ENCODE measurements around the gene ATP2B1. TPM values are rescaled to one million over a fixed set of nuclear protein-coding genes. Genes with fewer than 3 reads are reported as not detected.

The ATP2B1 gene
- polyA plus RNA-seq, 2 of the 4 experiments (the other 2 are of a cell fraction): 52.7 to 132 TPM

- no peak for ATAC-seq
- ChIA-PET CTCF (no interaction called here), POLR2A (no interaction called here)
- Histone ChIP-seq H3K9me3 (no peaks in the 10 kb centered on the region), H3K4me1 (peaks cover 15% of the 10 kb centered on the region), H3K4me2 (no peak overlapping the region), H3K4me3 (no peak overlapping the region), H3K27ac (no peak overlapping the region)
- no peak for FAIRE-seq
- no peak for DNase-seq (ENCODE audit: low read depth in 1 of 2, low spot score in 1 of 2)
- 75% methylated on average over 5 of the region's 5 CpGs for WGBS (ENCODE audit: missing lambda C conversion rate)
- no peak for TF ChIP-seq TP53 (CRISPR knock-in tag; IDR thresholded peaks at IDR 0.05)
- no peak for TF ChIP-seq BCL3 (IDR thresholded peaks at IDR 0.05)
- TF ChIP-seq SMC3 (IDR thresholded peaks at IDR 0.05): no peak
- no peak for TF ChIP-seq HMGXB4 (CRISPR knock-in tag; IDR thresholded peaks at IDR 0.05; ENCODE audit: borderline replicate concordance)
- TF ChIP-seq KDM5A (IDR thresholded peaks at IDR 0.05): no peak
- TF ChIP-seq ZNF302 (CRISPR knock-in tag; IDR thresholded peaks at IDR 0.05): no peak
- TF ChIP-seq NR3C1 (IDR thresholded peaks at IDR 0.05): no peak
- TF ChIP-seq PBX3 (IDR thresholded peaks at IDR 0.05): no peak
- no peak for TF ChIP-seq FOSB (CRISPR knock-in tag; IDR thresholded peaks at IDR 0.05)
- TF ChIP-seq JUN (IDR thresholded peaks at IDR 0.05): no peak
- TF ChIP-seq PHF8 (IDR thresholded peaks at IDR 0.05; ENCODE audit: borderline replicate concordance, low read depth): no peak
- TF ChIP-seq ZC3H11A (IDR thresholded peaks at IDR 0.05): no peak
- TF ChIP-seq ESRRA (IDR thresholded peaks at IDR 0.05; ENCODE audit: borderline replicate concordance, low read length): no peak
- no peak for TF ChIP-seq HOXA7 (CRISPR knock-in tag; IDR thresholded peaks at IDR 0.05)
- TF ChIP-seq RAD21 (conservative IDR thresholded peaks at IDR 0.05 in 1 of 2, IDR thresholded peaks at IDR 0.05 in 1 of 2): no peak
- no peak for TF ChIP-seq KDM1A (IDR thresholded peaks at IDR 0.05; ENCODE audit: low read depth)
These were observed 65.7 kb downstream of the ATP2B1 start for GRCh38 chr12:89642959-89643358.

- Histone ChIP-seq H3K9me3 (no peaks in the 10 kb centered on the region), H3K27ac (peak overlapping the region; percentile 66 to 73), H3K4me1 (peaks cover 59% of the 10 kb centered on the region), H3K4me2 (peak overlapping the region; percentile 69), H3K4me3 (no peak overlapping the region)
- FAIRE-seq (peak; percentile 28), DNase-seq (ENCODE audit: low read depth in 1 of 2, low spot score in 1 of 2) (peak in 1 of 2 experiments; percentile 23), ATAC-seq (peak; percentile 67 to 72)
- ChIA-PET CTCF (no interaction called here), POLR2A (no interaction called here)
- WGBS (ENCODE audit: missing lambda C conversion rate): 28% methylated on average over 1 of the region's 1 CpG
- TF ChIP-seq PBX3 (IDR thresholded peaks at IDR 0.05) (no peak), FOXS1 (CRISPR knock-in tag; IDR thresholded peaks at IDR 0.05) (no peak), PHF8 (IDR thresholded peaks at IDR 0.05; ENCODE audit: borderline replicate concordance, low read depth) (no peak), ZFP36 (IDR thresholded peaks at IDR 0.05; ENCODE audit: borderline replicate concordance, partially characterized antibody) (no peak), HMGXB4 (CRISPR knock-in tag; IDR thresholded peaks at IDR 0.05; ENCODE audit: borderline replicate concordance) (no peak), ZNF302 (CRISPR knock-in tag; IDR thresholded peaks at IDR 0.05) (no peak), JUNB (IDR thresholded peaks at IDR 0.05) (no peak), BCL3 (IDR thresholded peaks at IDR 0.05) (no peak), MAX (IDR thresholded peaks at IDR 0.05) (no peak), JUN (IDR thresholded peaks at IDR 0.05) (no peak), RFX5 (IDR thresholded peaks at IDR 0.05) (no peak), ESRRA (IDR thresholded peaks at IDR 0.05; ENCODE audit: borderline replicate concordance, low read length) (no peak), FOSL2 (IDR thresholded peaks at IDR 0.05) (no peak), FOSL2 (CRISPR knock-in tag; IDR thresholded peaks at IDR 0.05) (no peak), REST (IDR thresholded peaks at IDR 0.05) (no peak)
These were observed 71.9 kb downstream of the ATP2B1 start for GRCh38 chr12:89636776-89637160.
